Measurements from ENCODE around the gene GRIFIN. TPM values are rescaled to one million over a fixed set of nuclear protein-coding genes. Genes with fewer than 3 reads are reported as not detected.

Gene GRIFIN
- total RNA-seq, 6 donors from 2014 or later, result not detected

- ATAC-seq (ENCODE audit: low FRiP score in 2 of 2) (no peak), DNase-seq (no peak)
- Histone ChIP-seq H3K36me3 (peaks cover 0 to 3% (median 0%) of the 10 kb centered on the region in 4 donors), H3K27me3 (no peaks in the 10 kb centered on the region), H3K4me1 (peaks cover 24 to 44% (median 32%) of the 10 kb centered on the region in 4 donors), H3K9me3 (no peaks in the 10 kb centered on the region), H3K4me3 (no peak overlapping the region), H3K27ac (peak overlapping the region; percentile 50 to 81 (median 64))
- no peak for TF ChIP-seq POLR2AphosphoS5 (IDR thresholded peaks at IDR 0.05)
- TF ChIP-seq CTCF (IDR thresholded peaks at IDR 0.05), result no peak
- TF ChIP-seq POLR2A (IDR thresholded peaks at IDR 0.05), result no peak
- TF ChIP-seq EP300 (IDR thresholded peaks at IDR 0.05), result no peak
- 80 to 89% methylated on average over 5 of the region's 5 CpGs for WGBS, 2 donors
These were observed 34.7 kb downstream of the GRIFIN start for GRCh38 chr7:2441430-2442058.

DNA sequence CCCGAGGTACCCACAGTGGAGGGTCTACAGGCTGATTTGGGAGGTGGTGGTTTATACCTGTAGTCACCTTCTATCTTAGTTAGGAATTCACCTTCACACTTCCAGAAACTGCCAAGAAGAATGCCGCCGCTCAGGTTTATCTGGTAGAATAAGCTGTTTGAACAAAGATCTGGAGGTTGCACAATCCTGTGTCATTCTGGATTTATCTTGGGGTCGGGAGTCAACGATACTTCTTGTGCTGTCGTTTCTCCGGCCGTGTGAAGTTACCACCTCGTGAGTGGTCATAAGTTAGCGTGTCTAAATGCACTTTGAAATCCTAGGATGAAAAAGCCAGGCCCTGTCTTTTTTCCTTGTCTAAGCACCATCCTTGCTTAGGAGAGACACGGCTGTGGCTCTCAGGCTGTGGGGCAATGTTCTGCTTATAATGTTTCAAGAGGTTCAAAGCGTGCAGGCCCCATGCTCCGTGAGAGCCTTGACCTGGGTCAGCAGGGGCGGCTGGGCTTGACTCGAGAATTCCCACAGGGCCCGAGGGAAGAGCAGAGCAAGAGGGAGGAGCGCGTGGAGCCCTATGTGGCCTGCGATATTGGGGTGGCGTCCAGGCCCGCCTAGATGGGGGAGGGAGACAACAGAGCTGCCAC, 35.5 kb downstream of the GRIFIN start:
- H3K9me3 ChIP-seq, result no peaks in the 10 kb centered on the region
- ATAC-seq (ENCODE audit: low FRiP score in 2 of 2) (peak in 1 of 2 donors; percentile 58), DNase-seq (peak in 1 of 2 donors; percentile 81)
- H3K27ac ChIP-seq, result peak overlapping the region; percentile 50 to 81 (median 64)
- TF ChIP-seq POLR2A (IDR thresholded peaks at IDR 0.05) (no peak), POLR2AphosphoS5 (IDR thresholded peaks at IDR 0.05) (no peak), EP300 (IDR thresholded peaks at IDR 0.05) (peak in 2 of 4 donors; percentile 10 to 70), CTCF (IDR thresholded peaks at IDR 0.05) (no peak)
- peaks cover 24 to 52% (median 35%) of the 10 kb centered on the region in 4 donors for H3K4me1 ChIP-seq
- peaks cover 0 to 4% (median 0%) of the 10 kb centered on the region in 4 donors for H3K36me3 ChIP-seq
- 60 to 64% methylated on average over 18 to 21 of the region's 21 CpGs for WGBS, 2 donors
- no peak overlapping the region for H3K4me3 ChIP-seq
- no peaks in the 10 kb centered on the region for H3K27me3 ChIP-seq

DNA sequence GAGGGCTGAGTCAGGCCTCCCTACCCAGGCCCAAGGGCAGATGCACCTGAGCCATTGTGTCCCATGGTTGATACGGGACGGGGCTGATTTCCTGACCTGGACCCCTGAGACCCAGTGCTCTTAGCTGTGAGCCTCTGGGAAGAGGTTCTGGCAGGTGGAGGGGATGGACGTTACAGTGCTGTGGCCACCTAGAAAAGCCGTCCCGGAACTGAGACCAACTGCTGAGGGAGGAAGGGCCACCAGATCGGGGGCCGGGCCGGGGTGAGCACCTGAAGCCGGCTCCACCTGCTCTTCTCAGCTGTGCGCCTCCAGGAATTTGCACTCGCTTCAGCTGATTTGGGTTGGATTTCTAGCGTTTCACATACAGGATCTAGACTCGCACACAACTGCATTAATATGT, 37.4 kb downstream of the GRIFIN start:
- TF ChIP-seq POLR2A (IDR thresholded peaks at IDR 0.05) (no peak), POLR2AphosphoS5 (IDR thresholded peaks at IDR 0.05) (no peak), CTCF (IDR thresholded peaks at IDR 0.05) (no peak), EP300 (IDR thresholded peaks at IDR 0.05) (no peak)

GRCh38 chr7:2438186-2438585, 38.0 kb downstream of the GRIFIN start:
- Histone ChIP-seq H3K36me3 (peaks cover 8 to 20% (median 17%) of the 10 kb centered on the region in 4 donors), H3K9me3 (no peaks in the 10 kb centered on the region), H3K4me1 (peaks cover 24 to 52% (median 37%) of the 10 kb centered on the region in 4 donors), H3K27me3 (no peaks in the 10 kb centered on the region), H3K27ac (peak overlapping the region in 3 of 4 donors; percentile 8 to 38 (median 17)), H3K4me3 (no peak overlapping the region)
- no peak for TF ChIP-seq EP300 (IDR thresholded peaks at IDR 0.05)
- TF ChIP-seq CTCF (IDR thresholded peaks at IDR 0.05), result no peak
- TF ChIP-seq POLR2AphosphoS5 (IDR thresholded peaks at IDR 0.05), result no peak
- no peak for TF ChIP-seq POLR2A (IDR thresholded peaks at IDR 0.05)
- DNase-seq (no peak), ATAC-seq (ENCODE audit: low FRiP score in 2 of 2) (peak in 1 of 2 donors; percentile 58)
- WGBS, 2 donors, result 82% methylated on average over 1 to 7 of the region's 7 CpGs

More for the DNA sequence above, 37.4 kb downstream of the GRIFIN start:
- no peak overlapping the region for H3K4me3 ChIP-seq
- peak overlapping the region in 1 of 4 donors; percentile 52 for H3K27ac ChIP-seq
- ATAC-seq (ENCODE audit: low FRiP score in 2 of 2) (no peak), DNase-seq (no peak)
- peaks cover 24 to 52% (median 36%) of the 10 kb centered on the region in 4 donors for H3K4me1 ChIP-seq
- H3K9me3 ChIP-seq, result no peaks in the 10 kb centered on the region
- 86 to 94% methylated on average over 13 of the region's 13 CpGs for WGBS, 2 donors
- H3K27me3 ChIP-seq, result no peaks in the 10 kb centered on the region
- peaks cover 3 to 14% (median 11%) of the 10 kb centered on the region in 4 donors for H3K36me3 ChIP-seq
